Measurements from ENCODE around the gene CXCL1.

- no peak for TF ChIP-seq CTCF (IDR thresholded peaks at IDR 0.05)
- no peak for TF ChIP-seq POLR2A (IDR thresholded peaks at IDR 0.05)
Observed at GRCh38 chr4:73895201-73896175, 26.3 kb downstream of the CXCL1 start.

Measured in lower leg skin (tissue), 3 donors.